ENCODE measurements around the gene ZNF677.
"Not testable (repeated sequence)": the region's sequence is repeated elsewhere in the genome, so short reads cannot be mapped to it uniquely, and the experiment has no call there.

- TF ChIP-seq, protein P1, sequence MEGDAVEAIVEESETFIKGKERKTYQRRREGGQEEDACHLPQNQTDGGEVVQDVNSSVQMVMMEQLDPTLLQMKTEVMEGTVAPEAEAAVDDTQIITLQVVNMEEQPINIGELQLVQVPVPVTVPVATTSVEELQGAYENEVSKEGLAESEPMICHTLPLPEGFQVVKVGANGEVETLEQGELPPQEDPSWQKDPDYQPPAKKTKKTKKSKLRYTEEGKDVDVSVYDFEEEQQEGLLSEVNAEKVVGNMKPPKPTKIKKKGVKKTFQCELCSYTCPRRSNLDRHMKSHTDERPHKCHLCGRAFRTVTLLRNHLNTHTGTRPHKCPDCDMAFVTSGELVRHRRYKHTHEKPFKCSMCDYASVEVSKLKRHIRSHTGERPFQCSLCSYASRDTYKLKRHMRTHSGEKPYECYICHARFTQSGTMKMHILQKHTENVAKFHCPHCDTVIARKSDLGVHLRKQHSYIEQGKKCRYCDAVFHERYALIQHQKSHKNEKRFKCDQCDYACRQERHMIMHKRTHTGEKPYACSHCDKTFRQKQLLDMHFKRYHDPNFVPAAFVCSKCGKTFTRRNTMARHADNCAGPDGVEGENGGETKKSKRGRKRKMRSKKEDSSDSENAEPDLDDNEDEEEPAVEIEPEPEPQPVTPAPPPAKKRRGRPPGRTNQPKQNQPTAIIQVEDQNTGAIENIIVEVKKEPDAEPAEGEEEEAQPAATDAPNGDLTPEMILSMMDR (IDR thresholded peaks at IDR 0.05; ENCODE audit: insufficient read depth, low read depth, low read length): not testable (repeated sequence)
- TF ChIP-seq EZH2 (IDR thresholded peaks at IDR 0.05; ENCODE audit: insufficient read depth, low read length): not testable (repeated sequence)
Observed at GRCh38 chr19:53267623-53268022, 12.9 kb upstream of the ZNF677 start, which contains the start of gene VN1R4.

Measured in astrocyte (in vitro differentiated cells and primary cell).